ENCODE results near the gene SLFN12L.

Gene SLFN12L

GRCh38 chr17:35554668-35555067 lies 17.2 kb upstream of the SLFN12L start:
- TF ChIP-seq GATA3 (IDR thresholded peaks at IDR 0.05; ENCODE audit: low read depth, low read length) (no peak), GATA2 (IDR thresholded peaks at IDR 0.05; ENCODE audit: low read depth, low read length) (no peak)

- TF ChIP-seq GATA3 (IDR thresholded peaks at IDR 0.05; ENCODE audit: low read depth, low read length) (no peak), GATA2 (IDR thresholded peaks at IDR 0.05; ENCODE audit: low read depth, low read length) (no peak)
Observed at GRCh38 chr17:35553310-35553709, 15.8 kb upstream of the SLFN12L start.

GRCh38 chr17:35548978-35549377 lies 11.5 kb upstream of the SLFN12L start:
- no peak for TF ChIP-seq GATA3 (IDR thresholded peaks at IDR 0.05; ENCODE audit: low read depth, low read length)
- no peak for TF ChIP-seq GATA2 (IDR thresholded peaks at IDR 0.05; ENCODE audit: low read depth, low read length)

GRCh38 chr17:35548208-35548810 lies 10.8 kb upstream of the SLFN12L start:
- TF ChIP-seq GATA2 (IDR thresholded peaks at IDR 0.05; ENCODE audit: low read depth, low read length) (no peak), GATA3 (IDR thresholded peaks at IDR 0.05; ENCODE audit: low read depth, low read length) (no peak)

GRCh38 chr17:35546487-35546886 lies 9.0 kb upstream of the SLFN12L start:
- no peak for TF ChIP-seq GATA3 (IDR thresholded peaks at IDR 0.05; ENCODE audit: low read depth, low read length)
- TF ChIP-seq GATA2 (IDR thresholded peaks at IDR 0.05; ENCODE audit: low read depth, low read length): no peak

GRCh38 chr17:35545150-35545549 lies 7.7 kb upstream of the SLFN12L start:
- TF ChIP-seq GATA2 (IDR thresholded peaks at IDR 0.05; ENCODE audit: low read depth, low read length) (no peak), GATA3 (IDR thresholded peaks at IDR 0.05; ENCODE audit: low read depth, low read length) (no peak)

GRCh38 chr17:35543856-35544255 lies 6.4 kb upstream of the SLFN12L start:
- TF ChIP-seq GATA3 (IDR thresholded peaks at IDR 0.05; ENCODE audit: low read depth, low read length): no peak
- no peak for TF ChIP-seq GATA2 (IDR thresholded peaks at IDR 0.05; ENCODE audit: low read depth, low read length)

GRCh38 chr17:35542990-35543389 lies 5.5 kb upstream of the SLFN12L start:
- no peak for TF ChIP-seq GATA2 (IDR thresholded peaks at IDR 0.05; ENCODE audit: low read depth, low read length)
- no peak for TF ChIP-seq GATA3 (IDR thresholded peaks at IDR 0.05; ENCODE audit: low read depth, low read length)

- no peak for TF ChIP-seq GATA2 (IDR thresholded peaks at IDR 0.05; ENCODE audit: low read depth, low read length)
Observed at GRCh38 chr17:35541434-35541833, 4.0 kb upstream of the SLFN12L start.

- no peak for TF ChIP-seq GATA2 (IDR thresholded peaks at IDR 0.05; ENCODE audit: low read depth, low read length)
- TF ChIP-seq GATA3 (IDR thresholded peaks at IDR 0.05; ENCODE audit: low read depth, low read length): no peak
Observed at GRCh38 chr17:35540589-35541404, 3.3 kb upstream of the SLFN12L start.

- TF ChIP-seq GATA2 (IDR thresholded peaks at IDR 0.05; ENCODE audit: low read depth, low read length) (no peak; the same call in 1 of the 2 replicates), GATA3 (IDR thresholded peaks at IDR 0.05; ENCODE audit: low read depth, low read length) (no peak)
Observed at GRCh38 chr17:35539659-35540026, 2.2 kb upstream of the SLFN12L start.

GRCh38 chr17:35536664-35537171 lies 760 bp downstream of the SLFN12L start:
- TF ChIP-seq GATA3 (IDR thresholded peaks at IDR 0.05; ENCODE audit: low read depth, low read length): no peak
- no peak for TF ChIP-seq GATA2 (IDR thresholded peaks at IDR 0.05; ENCODE audit: low read depth, low read length)

- TF ChIP-seq GATA2 (IDR thresholded peaks at IDR 0.05; ENCODE audit: low read depth, low read length) (no peak), GATA3 (IDR thresholded peaks at IDR 0.05; ENCODE audit: low read depth, low read length) (no peak)
Observed at GRCh38 chr17:35534576-35535093, 2.8 kb downstream of the SLFN12L start.

- TF ChIP-seq GATA2 (IDR thresholded peaks at IDR 0.05; ENCODE audit: low read depth, low read length) (no peak), GATA3 (IDR thresholded peaks at IDR 0.05; ENCODE audit: low read depth, low read length) (no peak)
Observed at GRCh38 chr17:35531160-35531559, 6.3 kb downstream of the SLFN12L start.

GRCh38 chr17:35529866-35530265 lies 7.6 kb downstream of the SLFN12L start:
- no peak for TF ChIP-seq GATA2 (IDR thresholded peaks at IDR 0.05; ENCODE audit: low read depth, low read length)
- TF ChIP-seq GATA3 (IDR thresholded peaks at IDR 0.05; ENCODE audit: low read depth, low read length): no peak
